ENCODE data around the gene DYNC2H1. TPM values are rescaled to one million over a fixed set of nuclear protein-coding genes. Genes with fewer than 3 reads are reported as not detected.
"Not testable (repeated sequence)": the region's sequence is repeated elsewhere in the genome, so short reads cannot be mapped to it uniquely, and the experiment has no call there.

Gene DYNC2H1
- total RNA-seq, 1 donor from 2014 or later = 5.4 TPM

GRCh38 chr11:103367650-103368049, 258.4 kb downstream of the DYNC2H1 start:
- no peak for TF ChIP-seq CTCF (IDR thresholded peaks at IDR 0.05; ENCODE audit: borderline replicate concordance)
- Histone ChIP-seq H3K4me1 (no peaks in the 10 kb centered on the region), H3K27ac (replicated peaks) (no peak overlapping the region), H3K27me3 (ENCODE audit: low read depth) (no peaks in the 10 kb centered on the region), H3K9me3 (replicated peaks) (peaks cover 6% of the 10 kb centered on the region), H3K36me3 (peaks cover 4% of the 10 kb centered on the region), H3K4me3 (no peak overlapping the region)
- DNase-seq = no peak
- intact Hi-C loops (cut with micrococcal nuclease) = no loop called here

- Histone ChIP-seq H3K36me3 (peaks cover 4% of the 10 kb centered on the region), H3K27me3 (ENCODE audit: low read depth) (no peaks in the 10 kb centered on the region), H3K9me3 (replicated peaks) (peaks cover 11% of the 10 kb centered on the region), H3K4me3 (no peak overlapping the region), H3K27ac (replicated peaks) (no peak overlapping the region), H3K4me1 (no peaks in the 10 kb centered on the region)
- no peak for DNase-seq
- intact Hi-C loops (cut with micrococcal nuclease) = no loop called here
- TF ChIP-seq CTCF (IDR thresholded peaks at IDR 0.05; ENCODE audit: borderline replicate concordance) = no peak
Observed at GRCh38 chr11:103368145-103368544, 258.9 kb downstream of the DYNC2H1 start.

DNA sequence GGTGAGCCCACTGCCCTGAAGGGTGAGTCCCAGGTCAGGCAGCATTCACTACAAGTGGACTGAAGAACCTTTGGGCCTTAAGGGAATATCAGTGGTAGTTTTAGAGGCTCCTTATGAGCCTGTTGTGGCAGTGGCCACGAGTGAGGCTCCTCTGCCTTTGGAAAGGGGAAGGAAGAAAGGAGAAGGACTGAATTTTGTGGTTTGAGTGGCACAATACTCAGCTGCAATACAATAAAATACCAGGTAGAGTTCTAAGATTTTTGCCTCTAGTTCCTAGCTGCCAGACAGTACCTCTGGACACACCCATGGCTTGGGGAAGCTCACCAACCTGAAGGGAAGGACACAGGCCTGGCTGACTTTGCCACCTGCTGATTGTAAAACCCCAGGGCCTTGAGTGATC, 260.9 kb downstream of the DYNC2H1 start:
- Histone ChIP-seq H3K4me1 (no peaks in the 10 kb centered on the region), H3K36me3 (peaks cover 9% of the 10 kb centered on the region), H3K4me3 (no peak overlapping the region), H3K27me3 (ENCODE audit: low read depth) (no peaks in the 10 kb centered on the region), H3K9me3 (replicated peaks) (peaks cover 30% of the 10 kb centered on the region), H3K27ac (replicated peaks) (no peak overlapping the region)
- TF ChIP-seq CTCF (IDR thresholded peaks at IDR 0.05; ENCODE audit: borderline replicate concordance) = no peak
- DNase-seq = no peak
- intact Hi-C loops (cut with micrococcal nuclease) = no loop called here

- Histone ChIP-seq H3K4me3 (no peak overlapping the region), H3K27me3 (ENCODE audit: low read depth) (no peaks in the 10 kb centered on the region), H3K9me3 (replicated peaks) (peaks cover 35% of the 10 kb centered on the region), H3K27ac (replicated peaks) (no peak overlapping the region), H3K36me3 (peaks cover 13% of the 10 kb centered on the region), H3K4me1 (no peaks in the 10 kb centered on the region)
- TF ChIP-seq CTCF (IDR thresholded peaks at IDR 0.05; ENCODE audit: borderline replicate concordance) = no peak
- no peak for DNase-seq
- intact Hi-C loops (cut with micrococcal nuclease) = no loop called here
Observed at GRCh38 chr11:103372906-103373305, 263.7 kb downstream of the DYNC2H1 start.

DNA sequence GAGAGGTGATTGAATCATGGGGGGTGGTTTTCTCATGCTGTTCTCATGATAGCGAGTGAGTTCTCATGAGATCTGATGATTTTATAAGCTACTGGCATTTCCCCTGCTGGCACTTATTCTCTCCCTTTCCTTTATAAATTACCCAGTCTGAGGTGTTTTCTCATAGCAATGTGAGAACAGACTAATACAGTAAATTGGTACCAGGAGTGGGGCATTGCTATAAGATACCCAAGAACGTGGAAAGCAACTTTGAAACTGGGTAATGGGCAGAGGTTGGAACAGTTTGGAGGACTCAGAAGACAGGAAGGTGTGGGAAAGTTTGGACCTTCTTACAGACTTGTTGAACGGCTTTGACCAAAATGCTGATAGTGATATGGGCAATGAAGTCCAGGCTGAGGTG, 265.0 kb downstream of the DYNC2H1 start:
- H3K27ac ChIP-seq (replicated peaks); H3K27me3 ChIP-seq (ENCODE audit: low read depth); H3K4me1 ChIP-seq; H3K36me3 ChIP-seq; intact Hi-C loops (cut with micrococcal nuclease); DNase-seq; H3K4me3 ChIP-seq: not testable (repeated sequence)
- H3K9me3 ChIP-seq (replicated peaks) = peaks cover 35% of the 10 kb centered on the region

DNA sequence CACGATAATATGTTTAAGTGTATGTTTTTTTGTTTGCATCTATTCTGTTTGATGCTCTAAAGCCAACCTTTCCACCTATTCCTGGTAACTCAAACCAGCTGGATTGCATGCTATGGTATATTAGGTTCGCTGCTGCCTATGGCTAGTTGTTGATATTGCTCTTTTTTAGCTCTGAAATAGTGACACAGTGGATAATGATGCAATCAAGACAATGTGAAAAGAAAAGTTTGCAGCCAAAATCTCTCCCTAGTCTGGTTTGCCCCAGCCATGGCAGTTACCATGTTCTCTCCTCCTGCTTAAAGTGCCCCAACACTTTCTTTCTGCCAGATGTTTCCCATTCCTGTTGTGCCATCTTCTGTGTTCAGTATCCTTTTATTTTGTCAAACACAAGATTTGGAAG, 269.7 kb downstream of the DYNC2H1 start:
- DNase-seq = no peak
- Histone ChIP-seq H3K27ac (replicated peaks) (no peak overlapping the region), H3K36me3 (peaks cover 9% of the 10 kb centered on the region), H3K4me1 (peaks cover 3% of the 10 kb centered on the region), H3K4me3 (no peak overlapping the region), H3K9me3 (replicated peaks) (peaks cover 17% of the 10 kb centered on the region), H3K27me3 (ENCODE audit: low read depth) (no peaks in the 10 kb centered on the region)
- no peak for TF ChIP-seq CTCF (IDR thresholded peaks at IDR 0.05; ENCODE audit: borderline replicate concordance)
- intact Hi-C loops (cut with micrococcal nuclease) = no loop called here

Measured in left ventricle myocardium inferior (tissue), 1 donor.